Mesodermal cell (in vitro differentiated cells): ENCODE data around the gene PHF23.

Experiments used
- H3K27ac ChIP-seq: 2 replicates; pipeline ENCODE4 v1.7.0; 2013; ENCODE audit warnings: mild to moderate bottlenecking, low read depth, low read length, moderate library complexity; ENCODE audit not compliant: severe bottlenecking
- H3K36me3 ChIP-seq: 2 replicates; pipeline ENCODE4 v1.7.1; 2013; ENCODE audit warnings: mild to moderate bottlenecking, low read length, moderate library complexity; ENCODE audit not compliant: control insufficient read depth, insufficient read depth
- H3K4me1 ChIP-seq: one replicate; pipeline ENCODE4 v1.7.1; 2013; ENCODE audit warnings: mild to moderate bottlenecking, low read length; ENCODE audit not compliant: insufficient read depth, control insufficient read depth, poor library complexity, severe bottlenecking
- H3K4me3 ChIP-seq: 2 replicates; pipeline ENCODE4 v1.7.0; 2013; ENCODE audit warnings: low read length, control low read depth, mild to moderate bottlenecking; ENCODE audit not compliant: insufficient read depth, poor library complexity, severe bottlenecking; ENCODE audit errors: extremely low read depth
- H3K9me3 ChIP-seq: 2 replicates; pipeline ENCODE4 v1.7.1; 2013; ENCODE audit warnings: mild to moderate bottlenecking, low read length, moderate library complexity; ENCODE audit not compliant: control insufficient read depth
- WGBS, 2 experiments: methylation state at CpG; one replicate each; pipeline ENCODE4 v1.1.5; 2013; ENCODE audit warnings: missing lambda C conversion rate in 2 of 2; ENCODE audit not compliant: insufficient coverage in 2 of 2; 5-methylcytosine and 5-hydroxymethylcytosine counted together

PHF23 gene

DNA sequence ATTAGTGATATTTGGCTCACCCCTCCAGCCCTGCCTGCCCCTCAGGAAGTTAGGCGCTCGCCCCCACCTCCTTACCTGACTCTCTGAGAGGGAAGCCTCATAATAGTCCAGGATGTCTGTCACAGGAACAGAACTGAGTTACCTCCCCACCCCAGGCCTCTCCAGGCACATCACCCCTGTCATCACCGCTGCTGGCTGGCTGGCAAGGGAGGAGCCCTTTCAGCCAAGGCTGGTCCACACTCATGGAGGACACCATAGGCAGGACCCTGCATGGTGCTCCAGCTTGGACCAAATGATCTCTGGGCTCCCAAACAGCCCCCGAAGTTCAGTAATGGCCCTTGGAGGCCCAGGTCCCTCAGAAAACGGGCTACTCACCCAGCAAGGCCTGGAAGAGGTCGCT, 21.1 kb downstream of the PHF23 start:
- Histone ChIP-seq H3K4me3 (peak overlapping the region; percentile 66), H3K36me3 (peaks cover 22% of the 10 kb centered on the region), H3K27ac (peak overlapping the region; percentile 20), H3K9me3 (no peaks in the 10 kb centered on the region), H3K4me1 (peaks cover 41% of the 10 kb centered on the region)
- WGBS, 2 experiments, result 78 to 96% methylated on average over 3 to 4 of the region's 6 CpGs

GRCh38 chr17:7217113-7217987, 21.9 kb downstream of the PHF23 start:
- Histone ChIP-seq H3K36me3 (peaks cover 14% of the 10 kb centered on the region), H3K9me3 (no peaks in the 10 kb centered on the region), H3K4me1 (peaks cover 42% of the 10 kb centered on the region), H3K27ac (peak overlapping the region; percentile 39), H3K4me3 (peak overlapping the region; percentile 66)
- 3 to 15% methylated on average over 4 to 9 of the region's 32 CpGs for WGBS, 2 experiments

DNA sequence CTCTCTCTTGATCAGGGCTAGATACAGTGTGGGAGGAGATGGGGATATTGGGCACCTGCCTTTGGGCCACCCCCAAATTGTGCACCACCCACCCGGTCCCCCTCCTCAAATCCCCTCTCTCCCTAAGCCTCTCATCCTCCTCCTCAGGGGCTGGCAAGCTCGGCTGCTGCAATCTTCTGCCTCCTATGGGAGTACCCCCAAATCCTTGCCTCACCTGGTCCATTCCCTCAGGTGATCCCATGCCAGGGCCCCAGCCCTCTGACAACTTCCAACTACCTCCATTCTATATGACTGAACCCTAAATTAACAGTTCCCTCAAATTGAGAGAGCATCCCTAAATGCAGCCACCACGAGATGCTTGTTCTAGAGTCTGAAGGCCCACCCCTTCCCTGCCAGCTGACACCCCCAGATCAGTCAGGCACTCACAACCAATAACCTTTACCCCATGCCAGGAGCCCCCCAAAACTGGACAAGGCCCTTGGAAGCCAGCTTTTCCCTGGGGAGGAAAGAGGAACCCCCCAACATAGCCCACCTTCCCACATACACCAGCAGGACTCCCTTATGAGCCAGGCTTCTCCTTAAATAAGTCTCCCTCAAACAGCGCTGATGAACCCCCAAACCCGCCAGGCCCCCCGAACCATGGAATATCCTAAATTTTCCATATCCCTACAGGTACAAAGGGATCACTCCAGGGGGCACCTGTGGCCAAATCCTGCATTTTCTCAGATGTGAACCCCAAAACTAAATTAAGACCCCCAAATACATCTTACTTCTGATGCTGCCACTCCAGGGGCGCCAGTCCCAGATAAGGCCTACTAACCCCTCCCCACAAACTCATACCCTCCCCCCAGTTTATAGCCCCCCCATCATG, 22.8 kb downstream of the PHF23 start:
- H3K9me3 ChIP-seq, result no peaks in the 10 kb centered on the region
- 19 to 24% methylated on average over 5 of the region's 7 CpGs for WGBS, 2 experiments
- peaks cover 5% of the 10 kb centered on the region for H3K36me3 ChIP-seq
- H3K4me3 ChIP-seq, result peak overlapping the region; percentile 66
- peak overlapping the region; percentile 39 for H3K27ac ChIP-seq
- peaks cover 47% of the 10 kb centered on the region for H3K4me1 ChIP-seq

DNA sequence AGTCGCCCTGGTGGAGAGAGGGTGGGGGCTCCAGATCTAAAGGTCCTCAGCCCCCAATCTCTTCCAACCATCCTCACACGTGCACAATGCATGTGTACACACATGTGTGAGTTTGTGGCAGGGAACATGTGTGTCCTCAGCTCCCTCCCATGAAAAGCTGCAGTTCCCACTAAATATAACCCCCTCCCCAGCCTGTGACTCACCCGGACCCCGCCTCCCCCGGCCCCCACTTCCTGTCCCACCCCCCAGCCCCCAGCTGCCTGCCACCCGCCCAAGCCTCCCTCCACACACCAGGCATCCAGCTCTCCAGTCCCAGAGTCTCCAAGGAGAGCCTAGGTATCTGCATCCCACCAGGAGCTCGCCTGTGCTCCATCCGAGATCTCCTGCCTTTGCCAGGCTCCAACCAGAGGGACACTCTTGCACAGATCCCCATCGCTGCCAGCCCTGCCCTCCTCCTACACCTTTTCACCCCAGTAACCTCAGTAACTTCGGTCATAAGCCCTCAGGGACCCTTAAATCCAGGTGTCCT, 23.5 kb downstream of the PHF23 start:
- Histone ChIP-seq H3K9me3 (no peaks in the 10 kb centered on the region), H3K4me1 (peaks cover 44% of the 10 kb centered on the region), H3K4me3 (peak overlapping the region; percentile 66), H3K27ac (peak overlapping the region; percentile 96), H3K36me3 (no peaks in the 10 kb centered on the region)
- WGBS, 2 experiments, result 7% methylated on average over 3 to 4 of the region's 10 CpGs

DNA sequence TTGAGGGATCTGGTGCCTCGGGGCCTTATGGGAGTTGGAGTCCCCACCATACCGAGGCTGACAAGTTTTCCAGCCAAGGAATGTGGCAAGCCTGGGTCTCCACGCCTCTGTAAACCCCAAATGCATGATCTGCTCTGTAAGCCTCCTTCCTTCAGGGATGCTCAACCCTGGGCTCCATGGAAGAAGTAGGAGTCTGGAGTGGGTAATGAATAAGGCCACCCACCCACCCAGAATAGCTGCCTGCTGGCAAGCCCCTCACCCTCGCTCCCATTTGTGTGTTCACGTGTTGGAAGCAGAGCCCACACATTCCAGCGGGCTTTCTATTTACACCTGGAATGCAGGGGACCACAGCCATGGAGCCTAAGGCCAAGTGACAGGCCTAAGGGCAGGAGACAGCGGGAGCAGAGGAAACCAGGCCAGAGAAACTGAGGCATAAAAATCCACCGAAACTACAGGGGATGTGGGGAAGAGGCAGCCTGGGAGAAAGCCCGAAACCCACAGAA, 24.1 kb downstream of the PHF23 start:
- H3K9me3 ChIP-seq, result no peaks in the 10 kb centered on the region
- 0 to 4% methylated on average over 4 to 8 of the region's 9 CpGs for WGBS, 2 experiments
- peak overlapping the region; percentile 66 for H3K4me3 ChIP-seq
- H3K27ac ChIP-seq, result peak overlapping the region; percentile 96
- peaks cover 43% of the 10 kb centered on the region for H3K4me1 ChIP-seq
- H3K36me3 ChIP-seq, result no peaks in the 10 kb centered on the region

DNA sequence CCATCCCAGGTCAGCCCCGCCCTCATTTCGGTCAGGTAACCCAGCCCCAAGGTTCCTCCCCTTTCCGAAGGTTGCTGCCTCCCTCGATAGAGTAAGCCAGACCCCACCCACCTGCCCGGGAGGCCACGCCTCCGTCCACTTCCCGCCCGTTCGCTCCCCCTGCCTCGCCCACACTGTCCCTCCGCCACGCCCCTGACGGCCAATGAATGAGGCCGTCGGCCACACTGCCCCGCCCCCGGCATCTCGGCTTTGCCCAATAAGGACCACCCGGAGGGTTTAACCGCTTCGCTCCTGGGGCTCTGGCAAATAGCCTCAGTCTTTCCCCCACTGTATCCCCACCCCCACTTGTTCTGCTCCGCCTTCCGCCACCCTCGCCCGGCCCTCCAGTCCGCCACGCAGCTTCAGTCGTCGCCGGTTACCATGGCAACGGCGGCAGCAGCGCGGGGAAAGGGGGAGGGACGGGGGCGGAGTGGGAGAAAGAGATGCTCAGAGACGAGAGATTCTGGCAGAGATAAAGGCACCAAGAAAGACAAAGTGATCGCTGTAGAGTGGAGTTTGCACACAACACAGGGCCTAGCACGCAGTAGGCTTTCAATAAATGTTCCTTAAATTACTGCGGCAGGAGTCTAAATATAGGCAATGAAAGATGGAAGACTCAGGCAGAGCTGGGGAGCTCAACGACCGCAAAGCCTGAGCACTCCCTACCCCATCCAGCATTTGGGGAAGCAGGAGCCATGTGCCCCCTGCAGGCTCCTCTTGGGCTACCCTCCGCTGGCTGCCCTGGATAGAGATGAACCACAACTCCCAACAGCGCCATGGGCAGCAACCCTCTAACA, 24.7 kb downstream of the PHF23 start:
- 0% methylated on average over 26 to 41 of the region's 45 CpGs for WGBS, 2 experiments
- H3K4me1 ChIP-seq, result peaks cover 43% of the 10 kb centered on the region
- H3K9me3 ChIP-seq, result no peaks in the 10 kb centered on the region
- H3K27ac ChIP-seq, result peak overlapping the region; percentile 96
- no peaks in the 10 kb centered on the region for H3K36me3 ChIP-seq
- H3K4me3 ChIP-seq, result peak overlapping the region; percentile 66

GRCh38 chr17:7213895-7214299, 25.4 kb downstream of the PHF23 start:
- H3K4me3 ChIP-seq, result peak overlapping the region; percentile 29
- H3K4me1 ChIP-seq, result peaks cover 41% of the 10 kb centered on the region
- no peaks in the 10 kb centered on the region for H3K9me3 ChIP-seq
- peak overlapping the region; percentile 96 for H3K27ac ChIP-seq
- 0% methylated on average over 8 of the region's 15 CpGs for WGBS, 2 experiments
- H3K36me3 ChIP-seq, result no peaks in the 10 kb centered on the region

DNA sequence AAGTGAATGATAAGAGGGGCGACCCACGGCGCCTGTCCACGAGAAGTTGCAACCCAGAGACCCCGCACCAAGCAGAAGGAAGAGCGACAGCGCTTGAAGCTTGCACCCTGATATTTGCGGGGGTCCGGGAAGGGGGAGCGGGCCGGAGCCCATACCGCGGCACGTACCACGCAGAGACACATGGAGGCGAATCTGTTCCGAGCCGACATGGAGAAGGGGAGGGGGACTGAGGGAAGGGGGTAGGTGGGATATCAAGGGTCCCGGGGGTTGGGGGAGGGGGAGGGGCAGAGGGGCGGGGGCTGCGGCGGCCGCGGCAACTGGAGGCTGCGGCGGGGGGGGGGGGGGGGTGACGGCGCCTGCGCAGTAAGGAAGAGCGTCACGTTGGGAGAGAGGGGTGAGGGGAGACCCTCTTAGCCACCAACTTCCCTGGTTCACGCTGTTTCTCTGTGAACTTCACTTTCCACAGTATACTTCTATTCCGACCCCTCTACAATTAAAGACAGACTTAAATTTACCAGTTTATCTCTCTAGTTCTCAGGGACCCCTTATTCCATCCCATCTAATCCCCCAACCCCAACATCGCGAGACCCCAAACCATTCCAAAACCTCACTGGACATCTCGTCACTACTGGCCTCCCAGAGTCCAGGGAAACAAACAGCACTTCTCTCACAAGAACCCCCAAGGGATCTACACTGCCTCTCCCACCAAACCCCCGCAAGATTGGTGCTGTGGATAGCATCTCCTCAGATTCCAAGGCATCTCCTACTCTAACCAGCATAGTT, 27.6 kb downstream of the PHF23 start:
- Histone ChIP-seq H3K9me3 (no peaks in the 10 kb centered on the region), H3K4me3 (no peak overlapping the region), H3K36me3 (peaks cover 5% of the 10 kb centered on the region), H3K27ac (no peak overlapping the region), H3K4me1 (peaks cover 35% of the 10 kb centered on the region)
- 31% methylated on average over 14 to 17 of the region's 37 CpGs for WGBS, 2 experiments

- H3K36me3 ChIP-seq, result peaks cover 10% of the 10 kb centered on the region
- WGBS, 2 experiments, result 83 to 88% methylated on average over 8 of the region's 9 CpGs
- H3K9me3 ChIP-seq, result no peaks in the 10 kb centered on the region
- no peak overlapping the region for H3K4me3 ChIP-seq
- H3K4me1 ChIP-seq, result peaks cover 34% of the 10 kb centered on the region
- H3K27ac ChIP-seq, result peak overlapping the region; percentile 29
Measured at GRCh38 chr17:7208754-7209460, 30.4 kb downstream of the PHF23 start.
